ENCODE results near the gene OR1L8.

Gene OR1L8

DNA sequence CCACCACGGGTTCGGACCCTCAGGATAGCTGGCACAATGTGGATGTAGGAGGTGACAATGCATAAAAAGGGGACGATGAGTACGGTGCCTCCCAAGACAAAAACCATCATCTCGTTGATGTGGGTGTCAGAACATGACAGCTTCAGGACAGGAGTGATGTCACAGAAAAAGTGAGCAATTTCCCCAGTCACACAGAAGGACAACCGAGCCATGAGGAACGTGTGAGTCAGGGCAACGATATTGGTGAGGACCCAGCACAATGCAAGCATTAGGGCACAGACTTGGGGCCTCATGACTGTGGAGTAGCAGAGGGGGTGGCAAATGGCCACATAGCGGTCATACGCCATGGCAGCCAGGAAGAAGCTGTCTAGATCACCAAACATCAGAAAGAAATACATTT, 56.6 kb downstream of the OR1L8 start:
- H3K9me3 ChIP-seq (ENCODE audit: control insufficient read depth in 5 of 5, low read length in 5 of 5): no peaks in the 10 kb centered on the region
- no peaks in the 10 kb centered on the region for H3K4me1 ChIP-seq (ENCODE audit: control insufficient read depth in 5 of 5, insufficient read depth in 5 of 5, low read length in 5 of 5)
- H3K4me3 ChIP-seq (ENCODE audit: low read depth in 1 of 5, low read length in 5 of 5): no peak overlapping the region
- H3K27me3 ChIP-seq (ENCODE audit: control insufficient read depth in 5 of 5, insufficient read depth in 4 of 5, low read length in 5 of 5): peaks cover 0 to 5% (median 0%) of the 10 kb centered on the region in 5 donors
- H3K27ac ChIP-seq (ENCODE audit: low read depth, low read length): no peak overlapping the region
- H3K9ac ChIP-seq (ENCODE audit: low read length in 5 of 5): no peak overlapping the region
- H3K36me3 ChIP-seq (ENCODE audit: control insufficient read depth in 5 of 5, insufficient read depth in 5 of 5, low read length in 5 of 5): no peaks in the 10 kb centered on the region

DNA sequence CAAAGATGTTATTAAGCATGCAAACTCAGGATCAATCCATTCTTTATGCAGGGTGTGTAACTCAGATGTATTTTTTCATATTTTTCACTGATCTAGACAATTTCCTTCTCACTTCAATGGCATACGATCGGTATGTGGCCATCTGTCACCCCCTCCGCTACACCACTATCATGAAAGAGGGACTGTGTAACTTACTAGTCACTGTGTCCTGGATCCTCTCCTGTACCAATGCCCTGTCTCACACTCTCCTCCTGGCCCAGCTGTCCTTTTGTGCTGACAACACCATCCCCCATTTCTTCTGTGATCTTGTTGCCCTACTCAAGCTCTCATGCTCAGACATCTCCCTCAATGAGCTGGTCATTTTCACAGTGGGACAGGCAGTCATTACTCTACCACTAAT, 63.8 kb downstream of the OR1L8 start:
- Histone ChIP-seq H3K4me3 (ENCODE audit: low read depth in 1 of 5, low read length in 5 of 5) (no peak overlapping the region), H3K27me3 (ENCODE audit: control insufficient read depth in 5 of 5, insufficient read depth in 4 of 5, low read length in 5 of 5) (peaks cover 0 to 3% (median 0%) of the 10 kb centered on the region in 5 donors), H3K4me1 (ENCODE audit: control insufficient read depth in 5 of 5, insufficient read depth in 5 of 5, low read length in 5 of 5) (no peaks in the 10 kb centered on the region), H3K36me3 (ENCODE audit: control insufficient read depth in 5 of 5, insufficient read depth in 5 of 5, low read length in 5 of 5) (no peaks in the 10 kb centered on the region), H3K9me3 (ENCODE audit: control insufficient read depth in 5 of 5, low read length in 5 of 5) (no peaks in the 10 kb centered on the region), H3K9ac (ENCODE audit: low read length in 5 of 5) (no peak overlapping the region), H3K27ac (ENCODE audit: low read depth, low read length) (no peak overlapping the region)

- Histone ChIP-seq H3K27me3 (ENCODE audit: control insufficient read depth in 5 of 5, insufficient read depth in 4 of 5, low read length in 5 of 5) (peaks cover 0 to 3% (median 0%) of the 10 kb centered on the region in 5 donors), H3K27ac (ENCODE audit: low read depth, low read length) (no peak within 1 kb of the TSS), H3K4me3 (ENCODE audit: low read depth in 1 of 5, low read length in 5 of 5) (no peak within 1 kb of the TSS), H3K4me1 (ENCODE audit: control insufficient read depth in 5 of 5, insufficient read depth in 5 of 5, low read length in 5 of 5) (no peaks in the 10 kb centered on the region), H3K9ac (ENCODE audit: low read length in 5 of 5) (no peak within 1 kb of the TSS), H3K36me3 (ENCODE audit: control insufficient read depth in 5 of 5, insufficient read depth in 5 of 5, low read length in 5 of 5) (no peaks in the 10 kb centered on the region), H3K9me3 (ENCODE audit: control insufficient read depth in 5 of 5, low read length in 5 of 5) (no peaks in the 10 kb centered on the region)
These were observed 64.3 kb downstream of the OR1L8 start, which contains the start of gene OR1J4 for GRCh38 chr9:122518841-122519240. OR1J4 (plus strand) TSS chr9:122519141; CDS start chr9:122519141, 0 bp downstream.

DNA sequence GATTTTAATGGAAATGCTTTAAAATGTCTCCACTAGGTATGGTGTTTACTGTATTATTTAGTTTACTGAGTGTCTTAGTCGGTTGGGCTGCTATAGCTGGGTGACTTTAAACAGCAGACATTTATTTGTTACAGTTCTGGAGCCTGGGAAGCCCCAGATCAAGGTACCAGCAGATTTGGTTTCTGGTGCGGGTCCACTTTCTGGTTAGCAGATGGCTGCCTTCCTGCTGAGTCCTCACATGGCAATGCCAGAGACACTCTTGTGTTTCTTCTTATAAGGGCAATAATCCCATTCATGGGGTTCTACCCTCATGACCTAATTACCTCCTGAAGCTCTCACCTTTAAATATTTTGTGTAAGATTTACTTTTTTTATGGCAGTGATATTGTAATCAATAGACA, 65.0 kb downstream of the OR1L8 start:
- H3K4me1 ChIP-seq (ENCODE audit: control insufficient read depth in 5 of 5, insufficient read depth in 5 of 5, low read length in 5 of 5): no peaks in the 10 kb centered on the region
- H3K9ac ChIP-seq (ENCODE audit: low read length in 5 of 5): no peak overlapping the region
- no peak overlapping the region for H3K4me3 ChIP-seq (ENCODE audit: low read depth in 1 of 5, low read length in 5 of 5)
- H3K9me3 ChIP-seq (ENCODE audit: control insufficient read depth in 5 of 5, low read length in 5 of 5): no peaks in the 10 kb centered on the region
- H3K27me3 ChIP-seq (ENCODE audit: control insufficient read depth in 5 of 5, insufficient read depth in 4 of 5, low read length in 5 of 5): peaks cover 0 to 3% (median 0%) of the 10 kb centered on the region in 5 donors
- H3K27ac ChIP-seq (ENCODE audit: low read depth, low read length): no peak overlapping the region
- H3K36me3 ChIP-seq (ENCODE audit: control insufficient read depth in 5 of 5, insufficient read depth in 5 of 5, low read length in 5 of 5): no peaks in the 10 kb centered on the region
